Endodermal cell (in vitro differentiated cells): ENCODE measurements around the gene TOP3B. TPM values are rescaled to one million over a fixed set of nuclear protein-coding genes. Genes with fewer than 3 reads are reported as not detected.
"Not testable (repeated sequence)": the region's sequence is repeated elsewhere in the genome, so short reads cannot be mapped to it uniquely, and the experiment has no call there.

ENCODE experiments used
- DNase-seq: peaks from one replicate; pipeline ENCODE4 v3.0.0-alpha.2; 2017
- H3K27ac ChIP-seq: 2 replicates; pipeline ENCODE4 v1.5.1; 2013; ENCODE audit warnings: mild to moderate bottlenecking, low read depth, low read length, moderate library complexity
- H3K27me3 ChIP-seq: 2 replicates; pipeline ENCODE4 v1.6.1; 2013; ENCODE audit warnings: mild to moderate bottlenecking, low read length, moderate library complexity; ENCODE audit not compliant: insufficient read depth, control insufficient read depth, poor library complexity, severe bottlenecking
- H3K36me3 ChIP-seq: 2 replicates; pipeline ENCODE4 v1.7.0; 2013; ENCODE audit warnings: mild to moderate bottlenecking, low read length, moderate library complexity; ENCODE audit not compliant: control insufficient read depth, insufficient read depth
- H3K4me1 ChIP-seq: one replicate; pipeline ENCODE4 v1.7.0; 2013; ENCODE audit warnings: low read length; ENCODE audit not compliant: control insufficient read depth, insufficient read depth
- H3K4me3 ChIP-seq: 2 replicates; pipeline ENCODE4 v1.5.1; 2013; ENCODE audit warnings: mild to moderate bottlenecking, low read length, moderate library complexity
- H3K9ac ChIP-seq: 2 replicates; pipeline ENCODE4 v1.6.1; 2013; ENCODE audit warnings: mild to moderate bottlenecking, low read length, moderate library complexity; ENCODE audit not compliant: poor library complexity, severe bottlenecking; ENCODE audit errors: extremely low read depth
- H3K9me3 ChIP-seq: 2 replicates; pipeline ENCODE4 v1.6.1; 2013; ENCODE audit warnings: mild to moderate bottlenecking, low read length, moderate library complexity; ENCODE audit not compliant: control insufficient read depth
- H3K27ac Mint-ChIP-seq: 2 replicates; pipeline ENCODE4 v1.8.0; 2020; ENCODE audit warnings: mixed read lengths
- H3K27me3 Mint-ChIP-seq: 2 replicates; pipeline ENCODE4 v1.8.0; 2021; ENCODE audit warnings: mild to moderate bottlenecking, mixed read lengths; ENCODE audit not compliant: insufficient read depth
- H3K36me3 Mint-ChIP-seq: 2 replicates; pipeline ENCODE4 v1.8.0; 2020; ENCODE audit warnings: low read depth, mixed read lengths
- H3K4me1 Mint-ChIP-seq: 2 replicates; pipeline ENCODE4 v1.8.0; 2020; ENCODE audit warnings: mixed read lengths
- H3K4me3 Mint-ChIP-seq: 2 replicates; pipeline ENCODE4 v1.8.0; 2020; ENCODE audit warnings: mild to moderate bottlenecking, moderate library complexity, mixed read lengths
- H3K9me3 Mint-ChIP-seq: 2 replicates; pipeline ENCODE4 v1.8.0; 2020; ENCODE audit warnings: mild to moderate bottlenecking, mixed read lengths
- WGBS, 2 experiments: methylation state at CpG; one replicate each; pipeline versions ENCODE4 v1.1.5 to v1.1.7; 2013; ENCODE audit warnings: missing lambda C conversion rate in 2 of 2, mixed read lengths in 1 of 2; ENCODE audit not compliant: insufficient coverage in 1 of 2, insufficient read length in 1 of 2; 5-methylcytosine and 5-hydroxymethylcytosine counted together
- total RNA-seq, 2 donors: library from RNA; stranded (reverse); fragmentation: NEBNext Ultra II Directional in 1 of 2; extraction: Animal tissue kit (Norgen Biotek cat#: 25700) in 1 of 2; gene quantifications; 2 replicates in 1 of 2; 3 replicates in 1 of 2; pipeline ENCODE4 v1.2.1, GENCODE V29; 2021
- TF ChIP-seq, protein P1 (sequence below): fragments of 200-600 bp; sonication (generic); conservative IDR thresholded peaks from 2 replicates; pipeline ENCODE4 v1.5.0; 2021; ENCODE audit warnings: antibody characterized with exemption, mild to moderate bottlenecking

The TOP3B gene
- total RNA-seq, 2 donors from 2014 or later = 68.8 to 71.9 TPM

- WGBS, 2 experiments = 83 to 91% methylated on average over 1 to 4 of the region's 4 CpGs
- not testable (repeated sequence) for H3K4me3 Mint-ChIP-seq, H3K9me3 Mint-ChIP-seq, H3K4me3 ChIP-seq, H3K27me3 ChIP-seq, H3K9me3 ChIP-seq, H3K27ac ChIP-seq, H3K9ac ChIP-seq, H3K27ac Mint-ChIP-seq, H3K4me1 ChIP-seq, H3K36me3 Mint-ChIP-seq, H3K36me3 ChIP-seq, H3K4me1 Mint-ChIP-seq, H3K27me3 Mint-ChIP-seq, DNase-seq
Observed at GRCh38 chr22:21910367-21910766, 72.2 kb downstream of the TOP3B start.

DNA sequence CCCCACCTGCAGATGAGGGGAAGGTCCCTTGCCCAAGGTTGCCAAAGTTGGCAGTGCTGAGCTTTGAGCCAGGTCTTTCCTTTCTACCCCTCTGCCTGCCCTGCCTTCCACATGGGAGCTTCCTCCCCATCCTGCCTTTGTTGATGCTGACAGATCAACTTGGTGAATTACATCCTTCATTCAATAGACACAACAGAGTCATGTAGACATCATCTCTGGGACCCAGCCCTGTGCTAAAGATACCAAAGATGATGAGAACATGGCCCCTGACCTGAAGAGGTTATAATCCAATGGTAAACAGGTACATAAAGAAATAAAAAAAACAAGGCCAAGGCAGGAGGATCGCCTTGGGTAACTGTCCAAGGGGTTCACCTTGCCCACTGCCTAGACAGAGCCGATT is 72.7 kb downstream of the TOP3B start:
- no peak for DNase-seq
- Histone ChIP-seq H3K9ac (no peak overlapping the region), H3K4me3 (no peak overlapping the region), H3K9me3 (no peaks in the 10 kb centered on the region), H3K27me3 (no peaks in the 10 kb centered on the region), H3K4me1 (no peaks in the 10 kb centered on the region), H3K36me3 (no peaks in the 10 kb centered on the region), H3K27ac (no peak overlapping the region)
- Mint-ChIP-seq H3K36me3 (no peaks in the 10 kb centered on the region), H3K27ac (no peak overlapping the region), H3K9me3 (no peaks in the 10 kb centered on the region), H3K4me3 (no peak overlapping the region), H3K27me3 (peaks cover 7% of the 10 kb centered on the region), H3K4me1 (no peaks in the 10 kb centered on the region)
- WGBS, 2 experiments = 87 to 94% methylated on average over 2 of the region's 2 CpGs
- TF ChIP-seq, protein P1, sequence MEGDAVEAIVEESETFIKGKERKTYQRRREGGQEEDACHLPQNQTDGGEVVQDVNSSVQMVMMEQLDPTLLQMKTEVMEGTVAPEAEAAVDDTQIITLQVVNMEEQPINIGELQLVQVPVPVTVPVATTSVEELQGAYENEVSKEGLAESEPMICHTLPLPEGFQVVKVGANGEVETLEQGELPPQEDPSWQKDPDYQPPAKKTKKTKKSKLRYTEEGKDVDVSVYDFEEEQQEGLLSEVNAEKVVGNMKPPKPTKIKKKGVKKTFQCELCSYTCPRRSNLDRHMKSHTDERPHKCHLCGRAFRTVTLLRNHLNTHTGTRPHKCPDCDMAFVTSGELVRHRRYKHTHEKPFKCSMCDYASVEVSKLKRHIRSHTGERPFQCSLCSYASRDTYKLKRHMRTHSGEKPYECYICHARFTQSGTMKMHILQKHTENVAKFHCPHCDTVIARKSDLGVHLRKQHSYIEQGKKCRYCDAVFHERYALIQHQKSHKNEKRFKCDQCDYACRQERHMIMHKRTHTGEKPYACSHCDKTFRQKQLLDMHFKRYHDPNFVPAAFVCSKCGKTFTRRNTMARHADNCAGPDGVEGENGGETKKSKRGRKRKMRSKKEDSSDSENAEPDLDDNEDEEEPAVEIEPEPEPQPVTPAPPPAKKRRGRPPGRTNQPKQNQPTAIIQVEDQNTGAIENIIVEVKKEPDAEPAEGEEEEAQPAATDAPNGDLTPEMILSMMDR = no peak

- WGBS, 2 experiments = 87 to 94% methylated on average over 2 to 7 of the region's 7 CpGs
- Histone ChIP-seq H3K9ac (no peak overlapping the region), H3K36me3 (no peaks in the 10 kb centered on the region), H3K4me1 (no peaks in the 10 kb centered on the region), H3K4me3 (no peak overlapping the region), H3K9me3 (no peaks in the 10 kb centered on the region), H3K27me3 (no peaks in the 10 kb centered on the region), H3K27ac (no peak overlapping the region)
- H3K4me1 Mint-ChIP-seq = peaks cover 4% of the 10 kb centered on the region
- H3K36me3 Mint-ChIP-seq = no peaks in the 10 kb centered on the region
- TF ChIP-seq, protein P1 = no peak
- H3K9me3 Mint-ChIP-seq = no peaks in the 10 kb centered on the region
- H3K27ac Mint-ChIP-seq = no peak overlapping the region
- H3K27me3 Mint-ChIP-seq = peaks cover 7% of the 10 kb centered on the region
- no peak for DNase-seq
- H3K4me3 Mint-ChIP-seq = no peak overlapping the region
Observed at GRCh38 chr22:21907638-21908522, 74.7 kb downstream of the TOP3B start.

Other genes starting within 250 kb of the TOP3B start
- gene YPEL1, start 247.0 kb downstream of the TOP3B start, total RNA-seq = 10 to 100 TPM; 13.4 to 23.4 TPM
- 10 to 100 TPM; 76.8 to 78.6 TPM for gene MAPK1, start 115.1 kb downstream of the TOP3B start, total RNA-seq
- 10 to 100 TPM; 37.6 to 49.2 TPM for gene PPM1F, start 29.9 kb downstream of the TOP3B start, total RNA-seq